ENCODE data around the gene KLHL35. TPM values are rescaled to one million over a fixed set of nuclear protein-coding genes. Genes with fewer than 3 reads are reported as not detected.

Gene KLHL35
- total and polyA plus RNA-seq, 3 donors from 2014 or later: 15.4 to 58.2 (median 51.2) TPM

- H3K4me1 ChIP-seq: peaks cover 3% of the 10 kb centered on the region
- TF ChIP-seq POLR2A (IDR thresholded peaks at IDR 0.05) (no peak), CTCF (IDR thresholded peaks at IDR 0.05) (no peak)
- 81 to 90% methylated on average over 9 to 14 of the region's 14 CpGs for WGBS, 2 donors
- H3K36me3 ChIP-seq (ENCODE audit: low read depth, missing control alignments): no peaks in the 10 kb centered on the region
- no peak overlapping the region for H3K4me3 ChIP-seq
- DNase-seq: no peak
- no peaks in the 10 kb centered on the region for H3K27me3 ChIP-seq
- no peak overlapping the region for H3K27ac ChIP-seq
- intact Hi-C loops (cut with DNase I; ENCODE audit: low total_unique reads): no loop called here
- H3K9me3 ChIP-seq: no peaks in the 10 kb centered on the region
Measured at GRCh38 chr11:75456596-75457183, 23.7 kb upstream of the KLHL35 start.

GRCh38 chr11:75454987-75455386, 22.0 kb upstream of the KLHL35 start:
- 58 to 67% methylated on average over 4 to 5 of the region's 5 CpGs for WGBS, 2 donors
- DNase-seq: no peak
- Histone ChIP-seq H3K27ac (no peak overlapping the region), H3K36me3 (ENCODE audit: low read depth, missing control alignments) (no peaks in the 10 kb centered on the region), H3K9me3 (no peaks in the 10 kb centered on the region), H3K4me3 (no peak overlapping the region), H3K4me1 (peaks cover 3% of the 10 kb centered on the region), H3K27me3 (no peaks in the 10 kb centered on the region)
- intact Hi-C loops (cut with DNase I; ENCODE audit: low total_unique reads): no loop called here
- TF ChIP-seq CTCF (IDR thresholded peaks at IDR 0.05): no peak
- TF ChIP-seq POLR2A (IDR thresholded peaks at IDR 0.05): no peak

- no peak for DNase-seq
- Histone ChIP-seq H3K27ac (no peak overlapping the region), H3K4me3 (no peak overlapping the region), H3K9me3 (no peaks in the 10 kb centered on the region), H3K36me3 (ENCODE audit: low read depth, missing control alignments) (no peaks in the 10 kb centered on the region), H3K27me3 (no peaks in the 10 kb centered on the region), H3K4me1 (peaks cover 3% of the 10 kb centered on the region)
- intact Hi-C loops (cut with DNase I; ENCODE audit: low total_unique reads): no loop called here
- WGBS, 2 donors: 53 to 64% methylated on average over 9 of the region's 9 CpGs
- TF ChIP-seq CTCF (IDR thresholded peaks at IDR 0.05) (no peak), POLR2A (IDR thresholded peaks at IDR 0.05) (no peak)
Measured at GRCh38 chr11:75453916-75454655, 21.1 kb upstream of the KLHL35 start.

- no peaks in the 10 kb centered on the region for H3K36me3 ChIP-seq (ENCODE audit: low read depth, missing control alignments)
- H3K27ac ChIP-seq: no peak overlapping the region
- peaks cover 3% of the 10 kb centered on the region for H3K4me1 ChIP-seq
- TF ChIP-seq CTCF (IDR thresholded peaks at IDR 0.05) (peak in 2 of 3 experiments; percentile 45 to 54), POLR2A (IDR thresholded peaks at IDR 0.05) (no peak)
- WGBS, 2 donors: 40 to 64% methylated on average over 42 to 46 of the region's 46 CpGs
- no peaks in the 10 kb centered on the region for H3K27me3 ChIP-seq
- intact Hi-C loops (cut with DNase I; ENCODE audit: low total_unique reads): no loop called here
- peak overlapping the region in 1 of 2 donors; percentile 36 for H3K4me3 ChIP-seq
- H3K9me3 ChIP-seq: no peaks in the 10 kb centered on the region
- DNase-seq: peak; percentile 54
Measured at GRCh38 chr11:75450826-75451821, 18.1 kb upstream of the KLHL35 start.
